ENCODE results near the gene SLC27A3. TPM values are rescaled to one million over a fixed set of nuclear protein-coding genes. Genes with fewer than 3 reads are reported as not detected.

Gene SLC27A3, protein sequence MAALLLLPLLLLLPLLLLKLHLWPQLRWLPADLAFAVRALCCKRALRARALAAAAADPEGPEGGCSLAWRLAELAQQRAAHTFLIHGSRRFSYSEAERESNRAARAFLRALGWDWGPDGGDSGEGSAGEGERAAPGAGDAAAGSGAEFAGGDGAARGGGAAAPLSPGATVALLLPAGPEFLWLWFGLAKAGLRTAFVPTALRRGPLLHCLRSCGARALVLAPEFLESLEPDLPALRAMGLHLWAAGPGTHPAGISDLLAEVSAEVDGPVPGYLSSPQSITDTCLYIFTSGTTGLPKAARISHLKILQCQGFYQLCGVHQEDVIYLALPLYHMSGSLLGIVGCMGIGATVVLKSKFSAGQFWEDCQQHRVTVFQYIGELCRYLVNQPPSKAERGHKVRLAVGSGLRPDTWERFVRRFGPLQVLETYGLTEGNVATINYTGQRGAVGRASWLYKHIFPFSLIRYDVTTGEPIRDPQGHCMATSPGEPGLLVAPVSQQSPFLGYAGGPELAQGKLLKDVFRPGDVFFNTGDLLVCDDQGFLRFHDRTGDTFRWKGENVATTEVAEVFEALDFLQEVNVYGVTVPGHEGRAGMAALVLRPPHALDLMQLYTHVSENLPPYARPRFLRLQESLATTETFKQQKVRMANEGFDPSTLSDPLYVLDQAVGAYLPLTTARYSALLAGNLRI
- total RNA-seq (10 to 100 TPM; 12.1 to 29.0 TPM), polyA plus RNA-seq (ENCODE audit: insufficient read length in 2 of 2) (10 to 100 TPM; 28.5 to 37.3 TPM)
- long read RNA-seq, donor 1, transcript SLC27A3-201 (10 exons, 3,351 nt) = major isoform, 5 of 6 reads
- long read RNA-seq, donor 1, partial matches to known transcripts = 0 of 6 reads
- long read RNA-seq, donor 1, other reads (novel, unspliced or antisense) = 0 of 6 reads
- long read RNA-seq, donor 2, partial matches to known transcripts = 0 of 1 reads
- long read RNA-seq, donor 2, other reads (novel, unspliced or antisense) = 0 of 1 reads
- long read RNA-seq, donor 3 = 0 reads
- long read RNA-seq, donor 4, transcript SLC27A3-201 (10 exons, 3,351 nt) = major isoform, 5 of 6 reads
- long read RNA-seq, donor 4, partial matches to known transcripts = 0 of 6 reads
- long read RNA-seq, donor 4, other reads (novel, unspliced or antisense) = 0 of 6 reads

- no peaks in the 10 kb centered on the region for H3K27me3 ChIP-seq (ENCODE audit: control insufficient read depth, insufficient read depth, low read length)
- H3K4me1 ChIP-seq (ENCODE audit: control insufficient read depth, insufficient read depth, low read length) = peaks cover 38% of the 10 kb centered on the region
- DNase-seq (ENCODE audit: low read depth in 4 of 6, low spot score in 6 of 6) = peak in 4 of 6 donors; percentile 38 to 91 (median 74)
- H3K4me3 ChIP-seq (ENCODE audit: low read depth, low read length) = peak within 1 kb of the TSS; percentile 65
- WGBS (ENCODE audit: insufficient coverage) = 3% methylated on average over 33 of the region's 35 CpGs
- H3K36me3 ChIP-seq (ENCODE audit: control insufficient read depth, insufficient read depth, low read length) = peaks cover 60% of the 10 kb centered on the region
- peak within 1 kb of the TSS; percentile 79 for H3K27ac ChIP-seq (ENCODE audit: low read depth, low read length)
- H3K9me3 ChIP-seq (ENCODE audit: control insufficient read depth, insufficient read depth, low read length) = no peaks in the 10 kb centered on the region
These were observed at the start of gene SLC27A3 for GRCh38 chr1:153774780-153775457. Gene SLC27A3, plus strand, starts transcription at chr1:153775407. Its CDS starts 91 bp downstream, at chr1:153775498.

DNA sequence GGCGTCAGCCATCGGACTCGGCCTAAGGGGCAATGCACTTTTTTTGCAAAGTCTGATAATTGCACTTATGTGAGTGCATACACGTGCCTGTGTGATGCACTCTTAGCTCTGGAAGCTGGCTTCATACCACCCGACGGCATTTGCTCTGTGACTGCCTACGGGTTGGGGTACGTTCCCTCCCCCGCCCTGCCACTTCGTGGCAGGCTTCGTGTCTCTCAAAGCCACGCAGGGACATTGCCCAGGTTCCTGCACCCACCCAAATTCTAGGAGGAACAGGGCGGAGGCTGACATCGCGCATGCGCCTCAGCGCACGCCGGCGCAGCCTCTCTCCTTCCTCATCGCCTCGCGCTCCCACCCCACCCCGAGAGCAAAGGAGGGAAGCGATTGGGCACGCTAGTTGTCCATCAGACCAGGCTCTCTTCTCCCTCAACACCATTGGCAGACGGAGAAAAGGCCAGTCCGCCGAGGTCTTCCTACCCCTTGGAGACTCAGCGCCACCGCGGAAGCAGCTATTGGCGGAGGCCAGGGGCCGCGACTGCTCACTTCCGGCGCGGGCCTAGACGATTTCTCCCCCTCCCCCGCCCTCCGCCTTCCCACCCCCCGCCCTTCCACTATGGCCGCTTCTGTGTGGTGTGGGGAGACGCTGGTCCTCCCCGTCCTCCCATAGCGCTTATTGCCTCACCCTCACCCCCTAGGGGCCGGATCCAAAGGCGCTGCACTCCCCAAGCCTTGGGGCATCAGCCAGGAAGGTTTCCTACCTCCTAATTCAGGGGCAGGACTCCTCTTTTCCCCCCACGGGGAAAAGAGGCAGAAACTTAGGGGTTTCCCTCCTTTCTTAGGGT is 47.5 kb upstream of the SLC27A3 start, which contains the start of gene INTS3:
INTS3 (plus strand) TSS at position 588 of the 842 bp plus-strand sequence. CDS start 585 bp downstream, outside the sequence.
- DNase-seq (ENCODE audit: low read depth in 4 of 6, low spot score in 6 of 6) = peak; percentile 98 to 100 (median 100)
- Histone ChIP-seq H3K36me3 (ENCODE audit: control insufficient read depth, insufficient read depth, low read length) (no peaks in the 10 kb centered on the region), H3K9me3 (ENCODE audit: control insufficient read depth, insufficient read depth, low read length) (no peaks in the 10 kb centered on the region), H3K27me3 (ENCODE audit: control insufficient read depth, insufficient read depth, low read length) (no peaks in the 10 kb centered on the region), H3K4me1 (ENCODE audit: control insufficient read depth, insufficient read depth, low read length) (peaks cover 13% of the 10 kb centered on the region), H3K4me3 (ENCODE audit: low read depth, low read length) (peak within 1 kb of the TSS; percentile 95), H3K27ac (ENCODE audit: low read depth, low read length) (peak within 1 kb of the TSS; percentile 96)
- under 1% methylated on average over 34 of the region's 49 CpGs for WGBS (ENCODE audit: insufficient coverage)

DNA sequence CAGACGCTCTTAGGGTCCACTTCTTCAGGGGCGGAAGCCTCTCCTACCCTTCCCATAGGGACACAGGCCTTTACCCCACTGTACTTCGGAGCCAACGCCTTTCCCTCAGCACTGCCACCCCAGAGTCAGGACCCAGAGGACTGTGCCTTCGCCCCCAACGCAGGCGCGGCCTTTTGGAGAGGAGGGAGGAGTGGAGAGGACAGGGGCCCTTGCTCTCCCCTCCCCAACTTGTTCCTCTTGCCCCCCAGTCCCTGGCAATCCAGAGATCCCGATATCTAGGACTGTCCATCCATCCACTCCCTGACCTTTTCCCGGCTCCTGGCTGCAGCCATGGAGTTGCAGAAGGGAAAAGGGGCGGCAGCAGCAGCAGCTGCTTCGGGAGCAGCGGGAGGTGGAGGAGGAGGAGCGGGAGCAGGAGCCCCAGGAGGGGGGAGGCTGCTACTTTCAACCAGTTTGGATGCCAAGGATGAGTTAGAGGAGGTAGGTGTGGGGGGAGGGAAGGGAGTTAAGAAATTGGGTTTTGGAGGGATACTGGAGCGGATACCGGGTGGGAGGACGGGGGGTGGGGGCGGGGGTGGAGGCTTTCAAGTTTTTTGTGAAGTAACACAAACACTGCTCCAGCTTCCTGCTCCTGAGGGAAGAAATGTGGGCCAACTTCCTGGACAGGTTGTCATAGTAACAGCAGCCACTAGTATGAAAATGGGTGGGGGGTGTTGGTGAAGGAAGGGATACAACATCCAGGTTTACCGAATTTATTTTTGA is 46.7 kb upstream of the SLC27A3 start:
- Histone ChIP-seq H3K27me3 (ENCODE audit: control insufficient read depth, insufficient read depth, low read length) (no peaks in the 10 kb centered on the region), H3K4me1 (ENCODE audit: control insufficient read depth, insufficient read depth, low read length) (peaks cover 13% of the 10 kb centered on the region), H3K36me3 (ENCODE audit: control insufficient read depth, insufficient read depth, low read length) (peaks cover 4% of the 10 kb centered on the region), H3K9me3 (ENCODE audit: control insufficient read depth, insufficient read depth, low read length) (no peaks in the 10 kb centered on the region), H3K4me3 (ENCODE audit: low read depth, low read length) (peak overlapping the region; percentile 95), H3K27ac (ENCODE audit: low read depth, low read length) (peak overlapping the region; percentile 96)
- DNase-seq (ENCODE audit: low read depth in 4 of 6, low spot score in 6 of 6) = peak in 4 of 6 donors; percentile 11 to 62 (median 34)
- 0% methylated on average over 7 of the region's 19 CpGs for WGBS (ENCODE audit: insufficient coverage)

- no peak overlapping the region for H3K4me3 ChIP-seq (ENCODE audit: low read depth, low read length)
- peaks cover 13% of the 10 kb centered on the region for H3K4me1 ChIP-seq (ENCODE audit: control insufficient read depth, insufficient read depth, low read length)
- H3K9me3 ChIP-seq (ENCODE audit: control insufficient read depth, insufficient read depth, low read length) = no peaks in the 10 kb centered on the region
These were observed 44.7 kb upstream of the SLC27A3 start for GRCh38 chr1:153730468-153730988.

GRCh38 chr1:153733970-153734369 is 41.2 kb upstream of the SLC27A3 start:
- no peak for DNase-seq (ENCODE audit: low read depth in 4 of 6, low spot score in 6 of 6)
- H3K4me1 ChIP-seq (ENCODE audit: control insufficient read depth, insufficient read depth, low read length) = peaks cover 4% of the 10 kb centered on the region
- no peak overlapping the region for H3K4me3 ChIP-seq (ENCODE audit: low read depth, low read length)
- peaks cover 6% of the 10 kb centered on the region for H3K36me3 ChIP-seq (ENCODE audit: control insufficient read depth, insufficient read depth, low read length)
- H3K9me3 ChIP-seq (ENCODE audit: control insufficient read depth, insufficient read depth, low read length) = no peaks in the 10 kb centered on the region
- H3K27ac ChIP-seq (ENCODE audit: low read depth, low read length) = no peak overlapping the region
- H3K27me3 ChIP-seq (ENCODE audit: control insufficient read depth, insufficient read depth, low read length) = no peaks in the 10 kb centered on the region
- WGBS (ENCODE audit: insufficient coverage) = no CpG with 5 or more reads among the region's 1 CpG

More at GRCh38 chr1:153730468-153730988, 44.7 kb upstream of the SLC27A3 start:
- H3K27me3 ChIP-seq (ENCODE audit: control insufficient read depth, insufficient read depth, low read length) = no peaks in the 10 kb centered on the region
- no peak for DNase-seq (ENCODE audit: low read depth in 4 of 6, low spot score in 6 of 6)
- H3K36me3 ChIP-seq (ENCODE audit: control insufficient read depth, insufficient read depth, low read length) = peaks cover 6% of the 10 kb centered on the region
- WGBS (ENCODE audit: insufficient coverage) = 50% methylated on average over 3 of the region's 5 CpGs
- H3K27ac ChIP-seq (ENCODE audit: low read depth, low read length) = no peak overlapping the region

- no peak overlapping the region for H3K27ac ChIP-seq (ENCODE audit: low read depth, low read length)
- no peak for DNase-seq (ENCODE audit: low read depth in 4 of 6, low spot score in 6 of 6)
- H3K27me3 ChIP-seq (ENCODE audit: control insufficient read depth, insufficient read depth, low read length) = no peaks in the 10 kb centered on the region
- peaks cover 12% of the 10 kb centered on the region for H3K36me3 ChIP-seq (ENCODE audit: control insufficient read depth, insufficient read depth, low read length)
- WGBS (ENCODE audit: insufficient coverage) = 10% methylated on average over 1 of the region's 3 CpGs
- H3K4me3 ChIP-seq (ENCODE audit: low read depth, low read length) = no peak overlapping the region
- no peaks in the 10 kb centered on the region for H3K9me3 ChIP-seq (ENCODE audit: control insufficient read depth, insufficient read depth, low read length)
- H3K4me1 ChIP-seq (ENCODE audit: control insufficient read depth, insufficient read depth, low read length) = peaks cover 2% of the 10 kb centered on the region
These were observed 40.7 kb upstream of the SLC27A3 start for GRCh38 chr1:153734396-153735089.

DNA sequence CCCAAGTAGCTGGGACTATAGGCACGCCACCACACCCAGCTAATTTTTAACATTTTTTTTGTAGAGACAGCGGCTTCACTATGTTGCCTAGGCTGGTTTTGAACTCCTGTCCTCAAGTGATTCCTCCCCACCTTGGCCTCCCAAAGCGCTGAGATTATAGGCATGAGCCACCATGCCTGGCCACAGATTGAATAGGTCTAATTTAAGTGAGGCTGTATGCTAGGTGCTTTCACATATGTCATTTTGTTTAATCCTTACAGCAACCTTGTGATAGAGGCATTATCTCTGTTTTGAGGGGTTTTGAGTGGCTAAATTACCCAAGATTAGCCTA is 40.2 kb upstream of the SLC27A3 start:
- no peak overlapping the region for H3K27ac ChIP-seq (ENCODE audit: low read depth, low read length)
- no peaks in the 10 kb centered on the region for H3K9me3 ChIP-seq (ENCODE audit: control insufficient read depth, insufficient read depth, low read length)
- 100% methylated on average over 1 of the region's 3 CpGs for WGBS (ENCODE audit: insufficient coverage)
- H3K4me3 ChIP-seq (ENCODE audit: low read depth, low read length) = no peak overlapping the region
- no peaks in the 10 kb centered on the region for H3K27me3 ChIP-seq (ENCODE audit: control insufficient read depth, insufficient read depth, low read length)
- DNase-seq (ENCODE audit: low read depth in 4 of 6, low spot score in 6 of 6) = no peak
- peaks cover 16% of the 10 kb centered on the region for H3K36me3 ChIP-seq (ENCODE audit: control insufficient read depth, insufficient read depth, low read length)
- H3K4me1 ChIP-seq (ENCODE audit: control insufficient read depth, insufficient read depth, low read length) = no peaks in the 10 kb centered on the region
